Effector memory CD4-positive, alpha-beta T cell (primary cell): Measurements from ENCODE around the gene NFIB.

ENCODE experiments used
- DNase-seq, 3 donors: peaks; one replicate each; pipeline ENCODE4 v3.0.0-alpha.2; 2020
- H3K27ac ChIP-seq: 2 replicates; pipeline ENCODE4 v1.7.0; 2013; ENCODE audit warnings: mild to moderate bottlenecking, low read length, moderate library complexity; ENCODE audit not compliant: insufficient read depth, poor library complexity, severe bottlenecking
- H3K27me3 ChIP-seq: replicated peaks from 2 replicates; pipeline ENCODE4 v1.7.0; 2013; ENCODE audit warnings: mild to moderate bottlenecking, low read length; ENCODE audit not compliant: insufficient read depth, control insufficient read depth, poor library complexity, severe bottlenecking
- H3K36me3 ChIP-seq: 2 replicates; pipeline ENCODE4 v1.7.0; 2013; ENCODE audit warnings: mild to moderate bottlenecking, low read length, moderate library complexity; ENCODE audit not compliant: control insufficient read depth, insufficient read depth
- H3K4me1 ChIP-seq: 2 replicates; pipeline ENCODE4 v1.7.0; 2013; ENCODE audit warnings: low read length, mild to moderate bottlenecking; ENCODE audit not compliant: control insufficient read depth, insufficient read depth, poor library complexity, severe bottlenecking
- H3K4me3 ChIP-seq: 2 replicates; pipeline ENCODE4 v1.7.0; 2013; ENCODE audit warnings: low read length, low read depth, mild to moderate bottlenecking; ENCODE audit not compliant: insufficient read depth, poor library complexity, severe bottlenecking
- H3K9me3 ChIP-seq: 2 replicates; pipeline ENCODE4 v1.7.0; 2013; ENCODE audit warnings: mild to moderate bottlenecking, low read length, moderate library complexity; ENCODE audit not compliant: control insufficient read depth

The NFIB gene

DNA sequence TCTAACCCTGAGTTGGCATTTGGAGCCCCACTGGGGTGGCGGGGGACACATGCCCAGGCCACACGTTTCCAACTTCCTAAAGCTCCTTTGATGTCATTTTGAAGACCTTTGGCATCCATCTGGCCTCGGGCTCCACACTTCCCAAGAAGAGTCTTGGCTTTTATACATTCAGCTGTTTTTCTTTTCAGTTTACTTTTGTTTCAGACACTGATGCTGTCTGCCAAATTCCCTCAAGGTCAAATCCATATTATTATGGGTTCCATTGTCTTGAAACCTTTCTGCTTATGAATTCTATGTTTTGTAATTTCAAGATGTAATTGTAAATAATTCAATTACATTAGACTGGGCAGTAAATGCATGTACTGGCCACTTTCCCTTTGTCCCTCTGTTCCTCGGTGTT, 23.7 kb upstream of the NFIB start:
- Histone ChIP-seq H3K4me1 (no peaks in the 10 kb centered on the region), H3K36me3 (no peaks in the 10 kb centered on the region), H3K4me3 (no peak overlapping the region), H3K27ac (no peak overlapping the region), H3K9me3 (no peaks in the 10 kb centered on the region), H3K27me3 (peaks cover 5% of the 10 kb centered on the region)
- no peak for DNase-seq

DNA sequence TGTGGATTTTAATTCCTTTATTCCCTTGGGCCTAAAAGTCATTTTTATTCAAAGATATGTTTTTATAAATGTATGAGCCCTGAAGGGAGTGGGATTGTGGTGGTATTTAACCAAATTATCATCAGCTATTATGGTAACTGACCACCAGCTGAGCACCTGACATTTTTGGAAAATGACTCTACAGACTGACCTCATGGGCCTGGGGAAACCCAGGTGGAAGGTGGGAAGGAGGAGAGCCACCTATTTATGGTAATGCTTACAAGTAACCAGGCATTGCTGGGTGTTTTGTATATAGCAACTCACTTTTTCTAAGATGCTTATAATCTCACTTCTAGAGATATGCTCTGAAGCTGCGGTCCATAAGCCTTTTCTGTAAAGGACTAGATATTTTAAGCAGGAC, 22.3 kb upstream of the NFIB start:
- H3K27me3 ChIP-seq = no peaks in the 10 kb centered on the region
- DNase-seq = no peak
- H3K27ac ChIP-seq = no peak overlapping the region
- H3K4me3 ChIP-seq = no peak overlapping the region
- H3K36me3 ChIP-seq = no peaks in the 10 kb centered on the region
- H3K4me1 ChIP-seq = no peaks in the 10 kb centered on the region
- H3K9me3 ChIP-seq = no peaks in the 10 kb centered on the region

DNA sequence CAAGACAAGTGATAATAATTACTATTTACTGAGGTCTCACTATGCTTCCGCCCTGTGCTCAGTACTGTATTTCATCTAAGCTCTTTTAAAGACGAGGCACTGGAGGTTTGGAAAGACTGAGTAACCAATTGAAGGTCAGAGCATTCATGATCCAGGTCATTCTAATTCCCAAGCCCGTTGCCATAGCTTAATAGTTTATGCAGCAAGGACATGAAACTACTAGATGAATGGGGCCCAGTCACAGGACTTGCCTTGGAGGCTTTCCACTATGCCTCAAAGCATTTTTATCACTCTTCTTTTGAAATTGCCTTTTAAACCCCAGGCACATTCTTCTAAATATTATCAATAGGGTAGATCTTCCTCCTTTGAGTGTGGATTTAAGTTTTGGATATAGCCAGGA, 17.2 kb upstream of the NFIB start:
- Histone ChIP-seq H3K4me3 (no peak overlapping the region), H3K27me3 (no peaks in the 10 kb centered on the region), H3K9me3 (no peaks in the 10 kb centered on the region), H3K4me1 (no peaks in the 10 kb centered on the region), H3K36me3 (no peaks in the 10 kb centered on the region), H3K27ac (no peak overlapping the region)
- no peak for DNase-seq

DNA sequence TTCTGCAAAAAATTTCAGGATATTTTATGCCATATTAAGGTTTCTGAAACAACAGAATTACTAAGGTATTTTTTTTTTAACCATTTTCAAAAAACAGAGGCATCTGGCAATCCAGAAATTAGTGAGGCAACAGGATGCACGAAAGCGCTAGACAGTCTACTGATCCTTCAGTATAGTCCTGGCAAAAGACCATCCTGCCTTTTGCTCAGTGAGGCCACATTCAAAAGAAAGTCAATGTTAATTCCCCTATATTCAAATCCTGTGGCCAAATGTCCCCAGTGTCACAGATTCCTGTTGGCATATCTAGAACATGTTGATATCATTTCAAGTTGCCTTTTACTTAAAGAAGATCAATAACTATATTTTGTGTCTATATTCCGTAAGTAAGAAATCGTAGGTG, 13.1 kb upstream of the NFIB start:
- H3K27ac ChIP-seq = no peak overlapping the region
- no peaks in the 10 kb centered on the region for H3K27me3 ChIP-seq
- no peak overlapping the region for H3K4me3 ChIP-seq
- H3K36me3 ChIP-seq = no peaks in the 10 kb centered on the region
- H3K4me1 ChIP-seq = peaks cover 7% of the 10 kb centered on the region
- no peaks in the 10 kb centered on the region for H3K9me3 ChIP-seq
- DNase-seq = no peak

DNA sequence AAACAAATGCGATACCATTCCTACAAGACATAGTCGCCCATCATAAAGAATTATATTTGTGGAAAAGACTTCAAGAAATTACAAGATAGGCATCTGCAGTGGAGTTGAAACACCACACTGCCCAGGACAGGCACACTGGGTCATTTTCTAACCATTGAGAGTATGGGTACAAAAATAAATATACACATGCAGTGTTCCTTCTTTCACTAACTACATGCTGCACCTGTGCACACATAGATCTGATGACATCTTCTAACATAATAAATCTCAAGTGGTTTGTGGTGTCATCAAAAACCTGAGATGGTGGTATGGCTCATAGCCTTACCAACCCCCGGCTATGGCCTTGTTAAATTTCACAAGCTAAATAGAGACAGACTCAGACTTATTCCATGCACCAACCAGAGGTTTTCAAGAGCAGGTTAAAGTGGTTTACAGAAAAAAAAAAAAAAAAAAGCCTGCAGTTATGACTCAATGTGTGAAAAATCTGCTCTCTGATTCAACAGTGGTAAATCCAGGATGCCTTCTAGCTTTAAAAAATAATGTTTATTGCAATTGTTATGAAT, 12.4 kb upstream of the NFIB start:
- no peak for DNase-seq
- Histone ChIP-seq H3K36me3 (no peaks in the 10 kb centered on the region), H3K4me1 (peaks cover 8% of the 10 kb centered on the region), H3K27ac (no peak overlapping the region), H3K27me3 (no peaks in the 10 kb centered on the region), H3K4me3 (no peak overlapping the region), H3K9me3 (no peaks in the 10 kb centered on the region)

DNA sequence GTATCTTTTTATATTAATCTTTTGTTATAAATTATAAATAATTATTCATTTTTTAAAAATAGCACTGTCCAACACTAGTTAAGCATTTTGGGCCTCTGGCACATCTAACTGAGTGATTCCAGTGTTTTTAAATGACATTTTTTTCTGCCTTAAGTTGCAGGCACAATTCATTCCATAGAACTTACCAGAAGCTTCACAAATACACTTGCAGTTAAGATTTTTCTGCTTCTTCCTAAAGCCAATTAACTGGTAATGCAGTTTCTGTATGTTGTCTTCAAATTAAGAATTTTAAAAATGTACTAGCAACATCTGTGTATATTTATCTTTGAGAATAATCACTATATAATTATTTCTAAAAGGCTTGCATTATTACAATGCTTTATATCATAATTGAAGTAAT, 11.2 kb upstream of the NFIB start:
- no peak overlapping the region for H3K27ac ChIP-seq
- H3K27me3 ChIP-seq = no peaks in the 10 kb centered on the region
- peaks cover 8% of the 10 kb centered on the region for H3K4me1 ChIP-seq
- no peak for DNase-seq
- no peaks in the 10 kb centered on the region for H3K36me3 ChIP-seq
- no peaks in the 10 kb centered on the region for H3K9me3 ChIP-seq
- no peak overlapping the region for H3K4me3 ChIP-seq

DNA sequence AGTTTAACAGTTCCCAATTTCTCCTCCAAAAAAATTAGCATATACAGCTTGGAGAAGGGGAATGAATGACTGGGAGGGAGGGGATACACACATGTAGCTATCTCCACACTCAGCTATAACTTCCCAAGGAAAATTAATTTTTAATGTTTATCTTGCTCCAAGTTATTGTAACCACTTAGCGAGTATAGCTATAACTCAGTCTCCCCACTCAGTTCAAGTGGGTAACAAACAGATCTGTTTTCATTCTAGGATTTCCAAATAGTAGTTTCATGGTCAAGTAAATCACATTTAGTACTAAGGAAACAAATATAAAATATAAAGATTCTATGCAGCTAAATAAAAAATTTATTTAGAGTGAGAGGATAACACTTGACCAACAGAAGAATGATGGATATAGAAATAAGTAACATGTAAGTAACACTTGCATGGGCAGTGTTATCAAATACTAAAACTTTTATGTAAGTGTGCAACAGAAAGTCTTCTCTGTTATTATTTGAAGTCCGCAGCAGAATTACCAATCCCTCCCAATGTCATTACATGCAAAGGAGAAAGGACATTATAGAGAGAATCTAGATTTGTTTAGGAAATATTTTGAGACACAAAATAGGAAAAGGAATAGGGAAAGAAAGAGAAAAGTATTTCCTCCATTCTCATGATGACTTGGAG, 10.2 kb upstream of the NFIB start:
- DNase-seq = no peak
- no peaks in the 10 kb centered on the region for H3K9me3 ChIP-seq
- no peak overlapping the region for H3K27ac ChIP-seq
- no peak overlapping the region for H3K4me3 ChIP-seq
- H3K36me3 ChIP-seq = no peaks in the 10 kb centered on the region
- no peaks in the 10 kb centered on the region for H3K27me3 ChIP-seq
- peaks cover 8% of the 10 kb centered on the region for H3K4me1 ChIP-seq

DNA sequence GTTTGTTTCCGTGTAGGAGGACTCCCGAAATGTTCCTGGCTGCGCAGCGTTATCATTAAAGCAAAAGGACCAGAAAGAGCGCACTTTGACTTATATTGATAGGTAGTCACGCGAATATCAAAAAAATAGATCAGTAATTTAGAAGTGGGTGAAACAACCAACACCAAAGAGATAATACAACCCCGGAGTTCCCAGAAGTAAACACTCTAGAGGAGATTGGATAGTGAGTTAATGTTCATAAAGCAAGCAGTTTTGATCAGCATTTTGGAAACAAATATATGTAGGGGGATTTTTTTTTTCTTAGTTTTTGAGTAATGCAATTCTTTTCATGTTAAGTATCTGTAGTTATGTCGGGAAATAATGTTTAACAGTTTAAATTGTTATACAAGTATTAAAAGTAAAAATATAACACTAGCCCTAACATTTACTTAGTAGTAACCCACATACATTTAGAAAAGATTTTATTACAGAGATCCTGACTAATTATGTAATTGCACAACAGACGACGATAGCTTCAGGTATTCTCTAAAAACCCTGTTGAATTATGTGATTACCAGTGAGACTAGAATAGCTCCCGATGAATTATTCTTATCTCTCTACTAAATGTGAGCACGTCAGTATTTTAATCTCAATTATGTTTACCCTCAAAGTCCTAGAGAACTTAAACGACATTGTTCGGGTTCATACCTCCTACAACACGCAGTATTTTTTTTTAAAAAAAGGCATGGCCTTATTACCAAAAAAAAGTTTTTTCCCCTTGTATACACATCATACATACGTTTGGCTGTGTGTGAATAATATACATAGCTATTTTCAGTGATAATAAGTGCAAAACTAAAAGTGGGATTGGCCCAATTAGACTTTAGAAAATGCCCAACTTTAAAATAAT, 9.4 kb upstream of the NFIB start:
- DNase-seq = no peak
- H3K9me3 ChIP-seq = no peaks in the 10 kb centered on the region
- H3K4me3 ChIP-seq = peak overlapping the region; percentile 71
- peaks cover 8% of the 10 kb centered on the region for H3K4me1 ChIP-seq
- H3K27me3 ChIP-seq = no peaks in the 10 kb centered on the region
- no peaks in the 10 kb centered on the region for H3K36me3 ChIP-seq
- H3K27ac ChIP-seq = no peak overlapping the region

DNA sequence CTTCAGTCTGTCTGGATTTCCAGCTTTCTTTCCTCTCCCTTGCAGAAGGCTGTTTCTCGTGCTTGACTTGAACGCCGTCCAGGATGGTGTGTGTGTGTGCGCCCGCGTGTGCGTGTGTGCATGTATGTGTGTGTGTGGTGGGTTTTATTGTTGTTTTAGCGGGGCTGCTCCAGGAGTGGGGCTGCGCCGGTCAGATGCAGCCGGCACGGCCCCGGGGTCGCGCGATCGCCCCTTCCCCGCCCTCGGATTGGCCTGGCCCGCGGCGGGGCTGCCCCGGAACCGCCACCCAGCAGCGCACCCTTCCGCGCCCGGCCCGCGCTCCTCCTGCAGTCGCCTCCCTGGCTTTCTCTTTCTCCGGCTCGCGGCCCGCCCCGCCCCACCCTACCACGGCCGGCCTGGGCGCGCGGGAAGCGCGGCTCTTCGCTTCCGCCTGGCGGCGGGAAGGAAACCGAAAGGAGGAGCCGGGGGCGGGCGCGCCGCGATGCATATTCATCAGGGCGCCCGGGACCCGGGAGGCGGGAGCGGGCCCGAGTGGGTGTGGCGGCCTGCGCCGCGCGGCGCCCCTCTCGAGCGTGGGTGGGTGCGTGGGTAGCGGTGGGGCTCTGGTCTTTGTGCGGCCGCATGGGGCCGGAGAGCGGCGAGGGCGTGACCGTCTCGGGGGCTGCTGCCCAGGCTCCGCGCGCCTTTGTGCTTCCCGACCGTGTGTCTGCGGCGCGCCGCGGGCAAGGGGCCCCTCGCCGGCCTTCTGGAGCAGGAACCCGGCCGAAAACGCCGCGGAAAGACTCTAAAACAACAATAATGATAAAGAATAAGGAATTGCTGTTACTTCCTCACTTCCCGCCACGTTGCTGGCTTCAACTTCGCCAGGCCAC, 8.5 kb upstream of the NFIB start:
- H3K9me3 ChIP-seq = no peaks in the 10 kb centered on the region
- H3K27ac ChIP-seq = no peak overlapping the region
- peak; percentile 52 to 61 (median 53) for DNase-seq
- peaks cover 8% of the 10 kb centered on the region for H3K4me1 ChIP-seq
- no peaks in the 10 kb centered on the region for H3K36me3 ChIP-seq
- no peaks in the 10 kb centered on the region for H3K27me3 ChIP-seq
- peak overlapping the region; percentile 71 for H3K4me3 ChIP-seq
